ENCODE measurements around the gene TMEM151B. TPM values are rescaled to one million over a fixed set of nuclear protein-coding genes. Genes with fewer than 3 reads are reported as not detected.

The TMEM151B gene
- total and polyA plus RNA-seq, 2 of the 13 experiments (the other 11 are each of a cell fraction or from before 2014, with no cell fraction given) = not detected

- 0 out of 2 replicates have a peak, but pooled peaks have one; percentile 11 for TF ChIP-seq FOXO1 (CRISPR knock-in tag; IDR thresholded peaks at IDR 0.05)
- TF ChIP-seq ZSCAN25 (CRISPR knock-in tag; IDR thresholded peaks at IDR 0.05) = peak; percentile 50; the same call in 1 of the 2 replicates
- no peak for TF ChIP-seq JUND (CRISPR knock-in tag; IDR thresholded peaks at IDR 0.05)
- no peak for TF ChIP-seq ZFP36L1 (CRISPR knock-in tag; IDR thresholded peaks at IDR 0.05)
- TF ChIP-seq ZNF800 (CRISPR knock-in tag; IDR thresholded peaks at IDR 0.05) = peak; percentile 90
- 0 out of 2 replicates have a peak, but pooled peaks have one; percentile 34 for TF ChIP-seq KMT2A (CRISPR knock-in tag; IDR thresholded peaks at IDR 0.05)
- TF ChIP-seq ERF (CRISPR knock-in tag; IDR thresholded peaks at IDR 0.05) = peak; percentile 35; the same call in 1 of the 2 replicates
- no peak for TF ChIP-seq KMT2B (CRISPR knock-in tag; IDR thresholded peaks at IDR 0.05)
- TF ChIP-seq ZSCAN31 (CRISPR knock-in tag; IDR thresholded peaks at IDR 0.05; ENCODE audit: low read depth) = 0 out of 2 replicates have a peak, but pooled peaks have one; percentile 40
- peak; percentile 4; the same call in 1 of the 2 replicates for TF ChIP-seq CTCF (CRISPR knock-in tag; IDR thresholded peaks at IDR 0.05)
- 0 out of 2 replicates have a peak, but pooled peaks have one; percentile 12 for TF ChIP-seq CAMTA2 (CRISPR knock-in tag; IDR thresholded peaks at IDR 0.05; ENCODE audit: borderline replicate concordance)
- TF ChIP-seq DR1 (CRISPR knock-in tag; IDR thresholded peaks at IDR 0.05) = peak; percentile 28; the same call in 1 of the 2 replicates
- no peak for TF ChIP-seq PRDM15 (CRISPR knock-in tag; IDR thresholded peaks at IDR 0.05)
- TF ChIP-seq ZBTB2 (CRISPR knock-in tag; IDR thresholded peaks at IDR 0.05; ENCODE audit: low read depth) = peak; percentile 65; the same call in 1 of the 2 replicates
- peak; percentile 62; the same call in 1 of the 2 replicates for TF ChIP-seq HOXA9 (CRISPR knock-in tag; IDR thresholded peaks at IDR 0.05; ENCODE audit: borderline replicate concordance)
- TF ChIP-seq RARA (CRISPR knock-in tag; IDR thresholded peaks at IDR 0.05) = peak; percentile 55
- TF ChIP-seq SPEN (CRISPR knock-in tag; IDR thresholded peaks at IDR 0.05; ENCODE audit: low read depth) = peak; percentile 19; the same call in 1 of the 2 replicates
Observed at GRCh38 chr6:44275749-44276648, 5.7 kb downstream of the TMEM151B start (continued).

All from HepG2 (cell line).